HepG2 (cell line): ENCODE measurements around the gene P3H4. TPM values are rescaled to one million over a fixed set of nuclear protein-coding genes. Genes with fewer than 3 reads are reported as not detected.

Experiments used
- HDAC1 ChIP-seq: sonication (generic); formaldehyde crosslinking; IDR thresholded peaks from 2 replicates; pipeline ENCODE4 v1.5.1; 2020; ENCODE audit warnings: mild to moderate bottlenecking, missing genetic modification reagents
- MED13 ChIP-seq: sonication (generic); formaldehyde crosslinking; IDR thresholded peaks from 2 replicates; pipeline ENCODE4 v1.5.0; 2020; ENCODE audit warnings: missing genetic modification reagents
- MEIS1 ChIP-seq: sonication (generic); formaldehyde crosslinking; IDR thresholded peaks from 2 replicates; pipeline ENCODE4 v1.9.0; 2021; ENCODE audit warnings: mild to moderate bottlenecking, missing genetic modification reagents, moderate library complexity, borderline replicate concordance
- RFXAP ChIP-seq: sonication (generic); formaldehyde crosslinking; IDR thresholded peaks from 2 replicates; pipeline ENCODE4 v1.4.0; 2020; ENCODE audit warnings: missing genetic modification reagents, borderline replicate concordance
- ZFP36 ChIP-seq: fragments of 150-350 bp; IDR thresholded peaks from 2 replicates; pipeline ENCODE4 v1.6.1; 2018; ENCODE audit warnings: borderline replicate concordance, low read length, low read depth; ENCODE audit not compliant: partially characterized antibody
- ZMYM4 ChIP-seq: sonication (generic); formaldehyde crosslinking; IDR thresholded peaks from 2 replicates; pipeline ENCODE4 v1.8.1; 2023; ENCODE audit warnings: mild to moderate bottlenecking, missing genetic modification reagents
- ZNF737 ChIP-seq: sonication (generic); formaldehyde crosslinking; IDR thresholded peaks from 2 replicates; pipeline ENCODE4 v1.5.0; 2020; ENCODE audit warnings: missing genetic modification reagents, mild to moderate bottlenecking, borderline replicate concordance
- ZNF841 ChIP-seq: sonication (generic); formaldehyde crosslinking; IDR thresholded peaks from 2 replicates; pipeline ENCODE4 v1.8.1; 2023; ENCODE audit warnings: missing genetic modification reagents, borderline replicate concordance
- ZSCAN30 ChIP-seq: sonication (generic); formaldehyde crosslinking; IDR thresholded peaks from 2 replicates; pipeline ENCODE4 v1.5.0; 2020; ENCODE audit warnings: mild to moderate bottlenecking, missing genetic modification reagents
- polyA plus RNA-seq, 8 experiments: library from polyadenylated mRNA; depleted of rRNA in 3 of 8; stranded (reverse) in 7 of 8; unstranded in 1 of 8; fragments of >200 nt; fragmentation: Illumina TruSeq in 4 of 8; extraction: Trizol in 4 of 8; gene quantifications; 2 replicates each; pipeline versions ENCODE4 v1.2.1 to v1.2.3, GENCODE V29; 2011 to 2016; ENCODE audit warnings: low read depth in 4 of 8, missing spikeins in 1 of 8, mixed read lengths in 1 of 8; ENCODE audit not compliant: insufficient read depth in 1 of 8
- total RNA-seq, 5 experiments: library from RNA; depleted of rRNA; stranded (reverse); fragments of >200 nt; fragmentation: Illumina TruSeq; extraction: Trizol; gene quantifications; 2 replicates each; pipeline ENCODE4 v1.2.3, GENCODE V29; 2016; ENCODE audit warnings: low read depth in 1 of 5
- TF ChIP-seq, protein P1 (sequence below): sonication (generic); formaldehyde crosslinking; IDR thresholded peaks from 2 replicates; pipeline ENCODE4 v1.9.0; 2021; ENCODE audit warnings: mild to moderate bottlenecking, missing genetic modification reagents
- TF ChIP-seq, protein P2 (sequence below): sonication (generic); formaldehyde crosslinking; IDR thresholded peaks from 2 replicates; pipeline ENCODE4 v1.4.0; 2020; ENCODE audit warnings: mild to moderate bottlenecking, missing genetic modification reagents
- TF ChIP-seq, protein P3 (sequence below): IDR thresholded peaks from 2 replicates; pipeline ENCODE4 v1.6.1; 2016; ENCODE audit warnings: control low read depth
- TF ChIP-seq, protein P4 (sequence below): sonication (generic); formaldehyde crosslinking; IDR thresholded peaks from 2 replicates; pipeline ENCODE4 v1.9.0; 2022; ENCODE audit warnings: missing genetic modification reagents, mild to moderate bottlenecking, borderline replicate concordance
- TF ChIP-seq, protein P5 (sequence below): sonication (generic); formaldehyde crosslinking; IDR thresholded peaks from 2 replicates; pipeline ENCODE4 v1.9.0; 2021; ENCODE audit warnings: missing genetic modification reagents, mild to moderate bottlenecking, borderline replicate concordance

Gene P3H4
- total and polyA plus RNA-seq, 2 of the 13 experiments (the other 11 are each of a cell fraction or from before 2014, with no cell fraction given), result 37.1 to 50.6 TPM

DNA sequence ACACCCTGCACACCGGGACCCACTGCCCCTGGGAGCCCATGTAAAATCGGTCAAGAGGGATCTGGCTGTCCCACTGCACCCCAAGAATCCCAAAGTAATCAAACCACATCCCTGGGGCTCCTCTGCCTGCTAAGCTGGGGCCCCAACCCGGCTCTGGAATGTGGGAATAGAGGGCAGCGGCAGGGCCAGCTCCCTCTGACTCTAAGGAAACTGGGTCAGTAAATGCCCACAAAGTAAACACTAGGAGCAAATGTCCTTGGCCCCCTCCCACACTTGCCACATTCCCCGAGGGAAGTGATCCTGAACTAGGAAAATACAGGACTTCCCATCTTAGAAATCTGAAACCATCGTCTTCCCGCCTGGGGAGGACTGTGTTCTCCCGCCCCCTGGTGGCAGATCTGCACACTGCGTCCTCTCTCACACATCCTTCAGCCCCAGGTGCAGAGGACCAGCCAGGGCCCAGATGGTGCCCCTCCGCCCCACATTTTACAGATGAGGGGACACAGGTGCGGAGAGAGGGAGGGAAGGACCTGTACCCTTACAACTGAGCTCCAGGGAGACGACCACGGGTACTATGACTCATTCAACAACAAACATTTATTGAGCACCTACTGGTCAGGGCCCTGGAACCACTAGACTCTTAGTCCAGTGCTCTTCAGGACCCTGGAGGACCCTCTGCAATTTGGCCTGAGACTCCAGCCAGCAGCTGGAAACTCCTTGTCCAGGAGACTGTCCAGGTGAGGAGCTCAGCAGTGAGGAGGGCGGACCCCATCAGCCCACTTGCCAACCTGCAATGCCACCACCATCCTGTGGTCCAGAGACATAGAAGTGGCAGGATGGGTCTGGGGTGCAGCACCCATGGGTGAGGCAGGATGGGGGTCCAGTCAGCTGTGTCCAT, 10.1 kb downstream of the P3H4 start (continued):
- TF ChIP-seq, protein P1, sequence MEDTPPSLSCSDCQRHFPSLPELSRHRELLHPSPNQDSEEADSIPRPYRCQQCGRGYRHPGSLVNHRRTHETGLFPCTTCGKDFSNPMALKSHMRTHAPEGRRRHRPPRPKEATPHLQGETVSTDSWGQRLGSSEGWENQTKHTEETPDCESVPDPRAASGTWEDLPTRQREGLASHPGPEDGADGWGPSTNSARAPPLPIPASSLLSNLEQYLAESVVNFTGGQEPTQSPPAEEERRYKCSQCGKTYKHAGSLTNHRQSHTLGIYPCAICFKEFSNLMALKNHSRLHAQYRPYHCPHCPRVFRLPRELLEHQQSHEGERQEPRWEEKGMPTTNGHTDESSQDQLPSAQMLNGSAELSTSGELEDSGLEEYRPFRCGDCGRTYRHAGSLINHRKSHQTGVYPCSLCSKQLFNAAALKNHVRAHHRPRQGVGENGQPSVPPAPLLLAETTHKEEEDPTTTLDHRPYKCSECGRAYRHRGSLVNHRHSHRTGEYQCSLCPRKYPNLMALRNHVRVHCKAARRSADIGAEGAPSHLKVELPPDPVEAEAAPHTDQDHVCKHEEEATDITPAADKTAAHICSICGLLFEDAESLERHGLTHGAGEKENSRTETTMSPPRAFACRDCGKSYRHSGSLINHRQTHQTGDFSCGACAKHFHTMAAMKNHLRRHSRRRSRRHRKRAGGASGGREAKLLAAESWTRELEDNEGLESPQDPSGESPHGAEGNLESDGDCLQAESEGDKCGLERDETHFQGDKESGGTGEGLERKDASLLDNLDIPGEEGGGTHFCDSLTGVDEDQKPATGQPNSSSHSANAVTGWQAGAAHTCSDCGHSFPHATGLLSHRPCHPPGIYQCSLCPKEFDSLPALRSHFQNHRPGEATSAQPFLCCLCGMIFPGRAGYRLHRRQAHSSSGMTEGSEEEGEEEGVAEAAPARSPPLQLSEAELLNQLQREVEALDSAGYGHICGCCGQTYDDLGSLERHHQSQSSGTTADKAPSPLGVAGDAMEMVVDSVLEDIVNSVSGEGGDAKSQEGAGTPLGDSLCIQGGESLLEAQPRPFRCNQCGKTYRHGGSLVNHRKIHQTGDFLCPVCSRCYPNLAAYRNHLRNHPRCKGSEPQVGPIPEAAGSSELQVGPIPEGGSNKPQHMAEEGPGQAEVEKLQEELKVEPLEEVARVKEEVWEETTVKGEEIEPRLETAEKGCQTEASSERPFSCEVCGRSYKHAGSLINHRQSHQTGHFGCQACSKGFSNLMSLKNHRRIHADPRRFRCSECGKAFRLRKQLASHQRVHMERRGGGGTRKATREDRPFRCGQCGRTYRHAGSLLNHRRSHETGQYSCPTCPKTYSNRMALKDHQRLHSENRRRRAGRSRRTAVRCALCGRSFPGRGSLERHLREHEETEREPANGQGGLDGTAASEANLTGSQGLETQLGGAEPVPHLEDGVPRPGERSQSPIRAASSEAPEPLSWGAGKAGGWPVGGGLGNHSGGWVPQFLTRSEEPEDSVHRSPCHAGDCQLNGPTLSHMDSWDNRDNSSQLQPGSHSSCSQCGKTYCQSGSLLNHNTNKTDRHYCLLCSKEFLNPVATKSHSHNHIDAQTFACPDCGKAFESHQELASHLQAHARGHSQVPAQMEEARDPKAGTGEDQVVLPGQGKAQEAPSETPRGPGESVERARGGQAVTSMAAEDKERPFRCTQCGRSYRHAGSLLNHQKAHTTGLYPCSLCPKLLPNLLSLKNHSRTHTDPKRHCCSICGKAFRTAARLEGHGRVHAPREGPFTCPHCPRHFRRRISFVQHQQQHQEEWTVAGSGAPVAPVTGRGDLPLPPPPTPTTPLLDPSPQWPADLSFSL (CRISPR knock-in tag), result no peak
- TF ChIP-seq, protein P2, sequence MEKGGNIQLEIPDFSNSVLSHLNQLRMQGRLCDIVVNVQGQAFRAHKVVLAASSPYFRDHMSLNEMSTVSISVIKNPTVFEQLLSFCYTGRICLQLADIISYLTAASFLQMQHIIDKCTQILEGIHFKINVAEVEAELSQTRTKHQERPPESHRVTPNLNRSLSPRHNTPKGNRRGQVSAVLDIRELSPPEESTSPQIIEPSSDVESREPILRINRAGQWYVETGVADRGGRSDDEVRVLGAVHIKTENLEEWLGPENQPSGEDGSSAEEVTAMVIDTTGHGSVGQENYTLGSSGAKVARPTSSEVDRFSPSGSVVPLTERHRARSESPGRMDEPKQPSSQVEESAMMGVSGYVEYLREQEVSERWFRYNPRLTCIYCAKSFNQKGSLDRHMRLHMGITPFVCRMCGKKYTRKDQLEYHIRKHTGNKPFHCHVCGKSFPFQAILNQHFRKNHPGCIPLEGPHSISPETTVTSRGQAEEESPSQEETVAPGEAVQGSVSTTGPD (CRISPR knock-in tag), result 0 out of 2 replicates have a peak, but pooled peaks have one; percentile 19
- TF ChIP-seq HDAC1 (CRISPR knock-in tag), result no peak; the same call in 1 of the 2 replicates
- TF ChIP-seq, protein P3, sequence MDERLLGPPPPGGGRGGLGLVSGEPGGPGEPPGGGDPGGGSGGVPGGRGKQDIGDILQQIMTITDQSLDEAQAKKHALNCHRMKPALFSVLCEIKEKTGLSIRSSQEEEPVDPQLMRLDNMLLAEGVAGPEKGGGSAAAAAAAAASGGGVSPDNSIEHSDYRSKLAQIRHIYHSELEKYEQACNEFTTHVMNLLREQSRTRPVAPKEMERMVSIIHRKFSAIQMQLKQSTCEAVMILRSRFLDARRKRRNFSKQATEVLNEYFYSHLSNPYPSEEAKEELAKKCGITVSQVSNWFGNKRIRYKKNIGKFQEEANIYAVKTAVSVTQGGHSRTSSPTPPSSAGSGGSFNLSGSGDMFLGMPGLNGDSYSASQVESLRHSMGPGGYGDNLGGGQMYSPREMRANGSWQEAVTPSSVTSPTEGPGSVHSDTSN, result no peak
- TF ChIP-seq, protein P4, sequence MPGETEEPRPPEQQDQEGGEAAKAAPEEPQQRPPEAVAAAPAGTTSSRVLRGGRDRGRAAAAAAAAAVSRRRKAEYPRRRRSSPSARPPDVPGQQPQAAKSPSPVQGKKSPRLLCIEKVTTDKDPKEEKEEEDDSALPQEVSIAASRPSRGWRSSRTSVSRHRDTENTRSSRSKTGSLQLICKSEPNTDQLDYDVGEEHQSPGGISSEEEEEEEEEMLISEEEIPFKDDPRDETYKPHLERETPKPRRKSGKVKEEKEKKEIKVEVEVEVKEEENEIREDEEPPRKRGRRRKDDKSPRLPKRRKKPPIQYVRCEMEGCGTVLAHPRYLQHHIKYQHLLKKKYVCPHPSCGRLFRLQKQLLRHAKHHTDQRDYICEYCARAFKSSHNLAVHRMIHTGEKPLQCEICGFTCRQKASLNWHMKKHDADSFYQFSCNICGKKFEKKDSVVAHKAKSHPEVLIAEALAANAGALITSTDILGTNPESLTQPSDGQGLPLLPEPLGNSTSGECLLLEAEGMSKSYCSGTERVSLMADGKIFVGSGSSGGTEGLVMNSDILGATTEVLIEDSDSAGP (CRISPR knock-in tag), result peak; percentile 17; the same call in 1 of the 2 replicates
- TF ChIP-seq RFXAP (CRISPR knock-in tag), result no peak
- TF ChIP-seq ZMYM4 (CRISPR knock-in tag), result 0 out of 2 replicates have a peak, but pooled peaks have one; percentile 39
- TF ChIP-seq, protein P5, sequence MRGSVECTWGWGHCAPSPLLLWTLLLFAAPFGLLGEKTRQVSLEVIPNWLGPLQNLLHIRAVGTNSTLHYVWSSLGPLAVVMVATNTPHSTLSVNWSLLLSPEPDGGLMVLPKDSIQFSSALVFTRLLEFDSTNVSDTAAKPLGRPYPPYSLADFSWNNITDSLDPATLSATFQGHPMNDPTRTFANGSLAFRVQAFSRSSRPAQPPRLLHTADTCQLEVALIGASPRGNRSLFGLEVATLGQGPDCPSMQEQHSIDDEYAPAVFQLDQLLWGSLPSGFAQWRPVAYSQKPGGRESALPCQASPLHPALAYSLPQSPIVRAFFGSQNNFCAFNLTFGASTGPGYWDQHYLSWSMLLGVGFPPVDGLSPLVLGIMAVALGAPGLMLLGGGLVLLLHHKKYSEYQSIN (CRISPR knock-in tag), result no peak
- TF ChIP-seq ZSCAN30 (CRISPR knock-in tag), result no peak
- peak; percentile 52; the same call in 1 of the 2 replicates for TF ChIP-seq MEIS1
- TF ChIP-seq ZNF841 (CRISPR knock-in tag), result no peak
- TF ChIP-seq MED13, result no peak
- no peak for TF ChIP-seq ZFP36
- no peak for TF ChIP-seq ZNF737 (CRISPR knock-in tag)
